A549 treated with AZD9567 at 1 μM for 4 hours (cell line): Measurements from ENCODE around the gene ATMIN. TPM values are rescaled to one million over a fixed set of nuclear protein-coding genes. Genes with fewer than 3 reads are reported as not detected.

Experiments used
- total RNA-seq: library from RNA; stranded (reverse); fragments of 200-300 nt; extraction: Qiagen RNA extraction; gene quantifications from 5 replicates; pipeline ENCODE4 v1.2.3, GENCODE V29; 2022; ENCODE audit not compliant: insufficient read depth

Gene ATMIN, protein sequence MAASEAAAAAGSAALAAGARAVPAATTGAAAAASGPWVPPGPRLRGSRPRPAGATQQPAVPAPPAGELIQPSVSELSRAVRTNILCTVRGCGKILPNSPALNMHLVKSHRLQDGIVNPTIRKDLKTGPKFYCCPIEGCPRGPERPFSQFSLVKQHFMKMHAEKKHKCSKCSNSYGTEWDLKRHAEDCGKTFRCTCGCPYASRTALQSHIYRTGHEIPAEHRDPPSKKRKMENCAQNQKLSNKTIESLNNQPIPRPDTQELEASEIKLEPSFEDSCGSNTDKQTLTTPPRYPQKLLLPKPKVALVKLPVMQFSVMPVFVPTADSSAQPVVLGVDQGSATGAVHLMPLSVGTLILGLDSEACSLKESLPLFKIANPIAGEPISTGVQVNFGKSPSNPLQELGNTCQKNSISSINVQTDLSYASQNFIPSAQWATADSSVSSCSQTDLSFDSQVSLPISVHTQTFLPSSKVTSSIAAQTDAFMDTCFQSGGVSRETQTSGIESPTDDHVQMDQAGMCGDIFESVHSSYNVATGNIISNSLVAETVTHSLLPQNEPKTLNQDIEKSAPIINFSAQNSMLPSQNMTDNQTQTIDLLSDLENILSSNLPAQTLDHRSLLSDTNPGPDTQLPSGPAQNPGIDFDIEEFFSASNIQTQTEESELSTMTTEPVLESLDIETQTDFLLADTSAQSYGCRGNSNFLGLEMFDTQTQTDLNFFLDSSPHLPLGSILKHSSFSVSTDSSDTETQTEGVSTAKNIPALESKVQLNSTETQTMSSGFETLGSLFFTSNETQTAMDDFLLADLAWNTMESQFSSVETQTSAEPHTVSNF
- total RNA-seq = 31.1 to 35.7 TPM (median 32.0 TPM) in 5 replicates

DNA sequence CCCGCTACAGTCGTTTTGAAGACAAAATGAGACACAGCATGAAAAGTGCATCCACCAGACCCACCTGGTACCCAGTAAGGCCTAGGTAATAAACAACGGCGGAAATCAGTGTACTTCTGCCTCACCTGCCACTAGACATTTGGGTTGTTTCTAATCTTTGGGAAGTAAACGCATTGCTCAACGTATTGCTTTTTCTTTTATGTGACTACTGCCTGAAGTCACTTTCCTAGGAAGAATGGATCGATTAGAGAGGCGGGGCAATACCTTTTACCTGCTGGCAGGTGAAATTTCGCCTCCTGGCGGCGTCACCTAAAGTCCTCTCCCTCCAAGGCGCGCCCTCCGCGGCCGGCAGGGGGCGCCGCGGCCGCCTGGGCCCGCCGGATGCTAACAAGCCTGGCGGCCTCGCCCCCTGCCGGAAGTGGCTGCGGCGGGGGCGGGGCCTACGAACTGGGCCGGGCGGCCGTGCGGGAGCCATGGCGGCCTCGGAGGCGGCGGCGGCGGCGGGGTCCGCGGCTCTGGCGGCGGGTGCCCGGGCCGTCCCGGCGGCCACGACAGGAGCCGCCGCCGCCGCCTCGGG, at the start of gene ATMIN:
Gene ATMIN (plus strand): TSS at position 445 of the 577 bp plus-strand sequence. CDS start 29 bp downstream, at position 474.

DNA sequence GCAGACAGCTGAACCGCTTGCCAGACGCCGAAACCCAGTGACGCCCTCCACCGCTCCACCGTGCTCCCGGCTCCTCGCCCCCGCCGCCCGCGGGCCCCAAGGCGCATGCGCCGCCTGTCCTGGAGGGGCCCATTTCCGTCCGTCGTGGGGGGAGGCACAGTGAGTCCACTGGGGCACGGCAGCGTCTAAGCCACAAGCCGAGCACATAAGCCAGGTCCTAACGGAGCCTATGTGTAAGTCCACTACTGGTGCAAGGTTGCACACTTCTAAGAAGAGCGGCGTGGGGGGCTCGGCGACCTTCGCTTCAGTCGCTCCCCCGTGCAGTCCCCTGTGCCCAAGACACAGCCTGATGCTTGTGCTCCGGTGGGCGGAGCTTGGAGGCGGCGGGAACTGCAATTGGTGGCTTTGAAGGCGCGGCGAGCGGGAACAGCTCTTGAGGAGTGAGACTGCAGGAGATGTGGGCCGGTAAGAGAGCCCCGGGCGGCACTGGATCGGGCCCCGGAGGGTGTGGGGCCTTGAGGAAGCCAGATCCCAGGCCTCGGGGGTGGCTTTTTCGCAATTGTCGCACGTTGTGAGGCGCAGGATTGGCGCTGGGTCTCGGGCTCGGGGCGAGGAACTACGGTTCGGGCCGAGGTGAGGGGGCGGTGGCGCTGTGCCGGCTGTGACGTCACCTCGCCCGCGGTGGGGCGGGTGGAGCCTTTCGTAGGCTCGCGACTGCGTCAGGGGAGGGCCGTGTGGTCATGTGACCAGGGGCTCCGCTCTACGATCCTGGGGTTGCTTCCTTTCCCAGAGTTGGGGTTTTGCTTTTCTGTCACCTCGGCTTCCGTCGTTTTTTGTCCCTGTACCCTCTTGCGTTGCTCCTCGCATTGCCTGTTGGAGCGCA, 28.6 kb upstream of the ATMIN start, which contains the start of the genes CENPN and CMC2:
Gene CENPN (plus strand): TSS at position 402 of the 883 bp plus-strand sequence. CDS start 4,726 bp downstream, outside the sequence.
Gene CMC2 (minus strand): TSS at position 73 of the 883 bp plus-strand sequence. CDS start 9,491 bp downstream, outside the sequence.

DNA sequence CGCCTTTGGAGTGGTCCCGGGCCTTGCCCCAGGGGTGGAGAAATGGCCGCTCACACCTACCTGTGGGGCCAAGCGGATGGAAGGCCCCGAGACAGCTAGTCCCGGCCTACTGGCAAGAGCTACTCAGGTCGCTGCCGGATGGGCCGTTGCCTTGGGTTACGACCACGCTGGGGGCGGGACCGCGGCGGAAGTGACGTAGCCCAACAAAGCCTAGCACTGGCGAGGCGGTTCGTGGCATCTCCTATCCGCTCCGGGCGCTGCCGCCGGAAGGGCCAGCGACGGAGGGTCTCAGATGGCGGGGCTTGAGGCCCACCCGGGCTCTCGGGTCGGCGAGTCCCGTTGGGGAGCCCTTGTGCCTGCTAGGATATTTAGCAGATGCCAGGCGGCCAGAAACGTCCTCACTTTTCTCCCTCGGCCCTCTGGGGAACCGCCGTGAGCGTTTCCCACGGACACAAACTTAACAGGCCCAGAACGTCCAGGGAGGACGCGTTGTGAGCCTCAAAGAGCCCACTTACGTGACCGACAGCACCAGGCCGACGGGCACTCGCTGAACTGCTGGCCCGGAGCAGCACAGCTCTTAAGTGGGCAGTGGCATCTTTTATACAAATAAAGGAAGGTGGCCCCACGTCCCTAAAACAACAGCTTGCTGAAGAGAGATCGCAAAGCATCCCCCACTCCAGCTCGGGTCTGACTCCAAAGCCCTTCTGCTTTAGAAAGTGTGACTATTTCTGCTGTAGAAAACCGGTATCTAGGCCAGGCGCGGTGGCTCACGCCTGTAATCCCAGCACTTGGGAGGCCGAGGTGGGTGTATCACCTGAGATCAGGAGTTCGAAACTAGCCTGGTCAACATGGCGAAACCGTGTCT, 41.7 kb downstream of the ATMIN start, which contains the start of gene C16orf46:
Gene C16orf46 (minus strand): TSS at position 163 of the 865 bp plus-strand sequence. CDS start 13,283 bp downstream, outside the sequence.

DNA sequence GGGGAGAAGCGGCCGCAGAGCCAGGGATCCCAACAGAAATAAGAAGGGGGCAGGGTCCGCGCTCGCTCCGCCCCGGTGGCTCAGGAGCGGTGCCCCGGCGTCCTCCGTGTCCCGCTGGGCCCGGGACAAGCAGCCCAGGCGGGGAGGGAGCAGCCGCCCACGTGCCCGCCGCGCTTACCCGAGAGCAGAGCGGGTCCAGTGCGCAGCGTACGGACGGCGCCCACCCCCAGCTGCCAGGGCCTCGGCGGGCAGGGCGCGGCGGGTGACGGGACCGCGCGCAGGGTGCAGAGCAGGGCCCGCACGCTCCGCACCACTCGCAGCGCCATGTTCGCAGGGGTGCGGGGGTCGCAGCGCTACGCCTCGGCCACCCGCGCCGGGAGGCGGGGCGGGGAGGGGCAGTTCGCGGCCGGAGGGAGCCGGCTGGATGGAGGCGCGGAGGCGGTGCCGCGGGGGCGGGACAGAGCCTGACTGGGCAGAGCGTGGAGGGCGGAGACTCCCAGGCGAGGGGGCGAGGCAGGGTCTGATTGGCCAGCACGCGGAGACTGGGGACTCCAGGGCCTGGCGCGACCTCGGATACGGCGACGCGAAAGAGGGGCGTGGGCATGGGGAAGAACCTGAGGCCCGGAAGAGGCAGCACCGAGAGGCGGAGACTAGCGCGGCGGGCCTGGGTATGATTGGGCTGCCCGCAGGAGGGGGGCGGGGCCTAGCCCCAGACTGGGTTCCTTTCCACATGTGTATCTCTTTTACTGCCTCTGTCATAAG, 60.5 kb downstream of the ATMIN start, which contains the start of gene GCSH:
Gene GCSH (minus strand): TSS at position 443 of the 762 bp plus-strand sequence. CDS start 117 bp downstream, at position 326.

Other genes with a start within 250 kb of the ATMIN start
- 0.31 to 0.53 TPM (median 0.39 TPM) in 5 replicates for gene CDYL2, start 231.2 kb upstream of the ATMIN start, total RNA-seq
- 127 to 135 TPM (median 133 TPM) in 5 replicates for gene CMC2, start 29.0 kb upstream of the ATMIN start, total RNA-seq
- gene CENPN, start 28.6 kb upstream of the ATMIN start, total RNA-seq = 70.1 to 87.1 TPM (median 71.1 TPM) in 5 replicates
- 0.44 to 1.00 TPM (median 0.70 TPM) in 4 of 5 replicates, not detected in the other for gene C16orf46, start 41.4 kb downstream of the ATMIN start, total RNA-seq
- gene GCSH, start 60.6 kb downstream of the ATMIN start, total RNA-seq = 38.4 to 66.0 TPM (median 61.8 TPM) in 5 replicates
- 0.73 to 1.2 TPM (median 0.96 TPM) in 4 of 5 replicates, not detected in the other for gene BCO1, start 202.8 kb downstream of the ATMIN start, total RNA-seq